ENCODE data around the gene ATP6V1B1.

The ATP6V1B1 gene

GRCh38 chr2:70947556-70948184 lies 12.0 kb downstream of the ATP6V1B1 start:
- no peak for DNase-seq

GRCh38 chr2:70948337-70949003 lies 12.8 kb downstream of the ATP6V1B1 start:
- peak; percentile 61 for DNase-seq

GRCh38 chr2:70949086-70949485 lies 13.4 kb downstream of the ATP6V1B1 start:
- DNase-seq = no peak

GRCh38 chr2:70954886-70955285 lies 19.2 kb downstream of the ATP6V1B1 start:
- no peak for DNase-seq

GRCh38 chr2:70956141-70956540 lies 20.4 kb downstream of the ATP6V1B1 start:
- DNase-seq = no peak

- DNase-seq = no peak
These were observed 22.1 kb downstream of the ATP6V1B1 start for GRCh38 chr2:70957798-70958197.

GRCh38 chr2:70958759-70959158 lies 23.1 kb downstream of the ATP6V1B1 start:
- no peak for DNase-seq

- no peak for DNase-seq
These were observed 23.6 kb downstream of the ATP6V1B1 start for GRCh38 chr2:70959271-70959761.

- peak; percentile 2 for DNase-seq
These were observed 24.4 kb downstream of the ATP6V1B1 start for GRCh38 chr2:70959851-70960832.

GRCh38 chr2:70960833-70961647 lies 25.3 kb downstream of the ATP6V1B1 start:
- no peak for DNase-seq

- DNase-seq = no peak
These were observed 25.9 kb downstream of the ATP6V1B1 start for GRCh38 chr2:70961648-70961994.

- DNase-seq = no peak
These were observed 26.6 kb downstream of the ATP6V1B1 start for GRCh38 chr2:70962211-70962884.

- DNase-seq = peak; percentile 1
These were observed 27.5 kb downstream of the ATP6V1B1 start for GRCh38 chr2:70962885-70963878.

- no peak for DNase-seq
These were observed 28.4 kb downstream of the ATP6V1B1 start for GRCh38 chr2:70964133-70964532.

GRCh38 chr2:70964596-70965386 lies 29.1 kb downstream of the ATP6V1B1 start:
- DNase-seq = peak; percentile 59

GRCh38 chr2:70965506-70965905 lies 29.8 kb downstream of the ATP6V1B1 start:
- DNase-seq = no peak

- DNase-seq = no peak
These were observed 31.0 kb downstream of the ATP6V1B1 start for GRCh38 chr2:70966681-70967080.

GRCh38 chr2:70967189-70967588 lies 31.5 kb downstream of the ATP6V1B1 start:
- DNase-seq = no peak

GRCh38 chr2:70974592-70974991 lies 38.9 kb downstream of the ATP6V1B1 start:
- DNase-seq = no peak

GRCh38 chr2:70975237-70975636 lies 39.5 kb downstream of the ATP6V1B1 start:
- DNase-seq = no peak
